Measurements from ENCODE around the gene HRH3. TPM values are rescaled to one million over a fixed set of nuclear protein-coding genes. Genes with fewer than 3 reads are reported as not detected.

The HRH3 gene
- total RNA-seq, 3 donors from 2014 or later (not counting 1 experiment from before 2014, with no cell fraction given), result not detected

DNA sequence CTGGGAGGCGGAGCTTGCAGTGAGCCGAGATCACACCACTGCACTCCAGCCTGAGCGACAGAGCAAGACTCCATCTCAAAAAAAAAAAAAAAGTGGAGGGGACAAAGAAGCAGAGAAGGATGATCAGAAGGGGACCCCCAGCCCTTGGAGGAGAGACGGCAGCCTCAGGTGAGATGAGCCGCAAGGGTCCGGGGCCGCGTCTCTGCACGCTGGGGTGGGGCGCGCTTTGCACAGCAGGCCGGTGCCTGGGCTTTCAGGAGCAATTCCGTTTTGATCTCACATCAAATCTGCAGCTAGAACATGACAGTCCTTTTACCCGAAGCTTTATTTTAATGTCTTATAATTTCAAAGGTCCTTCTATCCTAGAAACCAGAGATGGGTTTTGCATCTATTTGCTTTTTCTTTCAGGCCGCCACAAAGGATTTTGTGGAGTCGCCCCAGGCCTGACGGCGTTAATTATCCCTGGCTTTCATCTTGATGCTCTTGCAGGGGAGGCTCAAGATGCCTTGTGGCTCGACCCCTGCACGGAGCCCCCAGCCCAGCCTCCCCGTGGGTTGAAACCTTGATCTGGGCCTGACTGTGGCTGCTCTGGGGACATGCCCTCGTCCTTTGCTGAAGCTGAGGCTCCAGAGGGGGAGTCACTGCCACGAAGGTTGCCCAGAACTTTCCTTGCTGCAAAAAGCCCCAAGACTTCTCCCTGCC is 17.3 kb downstream of the HRH3 start:
- ATAC-seq (no peak), DNase-seq (no peak)
- H3K9me3 ChIP-seq (ENCODE audit: control insufficient read depth, insufficient read depth, low read length), result no peaks in the 10 kb centered on the region
- no peaks in the 10 kb centered on the region for H3K4me1 ChIP-seq (ENCODE audit: control insufficient read depth, insufficient read depth, low read length)
- WGBS (ENCODE audit: insufficient coverage), result 95% methylated on average over 23 of the region's 23 CpGs
- intact Hi-C loops (cut with micrococcal nuclease), result no loop called here
- H3K27me3 ChIP-seq (ENCODE audit: control insufficient read depth, insufficient read depth, low read length), result no peaks in the 10 kb centered on the region
- Mint-ChIP-seq H3K36me3 (no peaks in the 10 kb centered on the region), H3K4me1 (no peaks in the 10 kb centered on the region), H3K4me3 (no peak overlapping the region), H3K27ac (no peak overlapping the region), H3K9me3 (no peaks in the 10 kb centered on the region), H3K27me3 (ENCODE audit: low read depth in 2 of 2) (no peaks in the 10 kb centered on the region)
- H3K4me3 ChIP-seq (ENCODE audit: low read length), result no peak overlapping the region
- peaks cover 31% of the 10 kb centered on the region for H3K36me3 ChIP-seq (ENCODE audit: control insufficient read depth, insufficient read depth, low read length)
- TF ChIP-seq, protein P1, sequence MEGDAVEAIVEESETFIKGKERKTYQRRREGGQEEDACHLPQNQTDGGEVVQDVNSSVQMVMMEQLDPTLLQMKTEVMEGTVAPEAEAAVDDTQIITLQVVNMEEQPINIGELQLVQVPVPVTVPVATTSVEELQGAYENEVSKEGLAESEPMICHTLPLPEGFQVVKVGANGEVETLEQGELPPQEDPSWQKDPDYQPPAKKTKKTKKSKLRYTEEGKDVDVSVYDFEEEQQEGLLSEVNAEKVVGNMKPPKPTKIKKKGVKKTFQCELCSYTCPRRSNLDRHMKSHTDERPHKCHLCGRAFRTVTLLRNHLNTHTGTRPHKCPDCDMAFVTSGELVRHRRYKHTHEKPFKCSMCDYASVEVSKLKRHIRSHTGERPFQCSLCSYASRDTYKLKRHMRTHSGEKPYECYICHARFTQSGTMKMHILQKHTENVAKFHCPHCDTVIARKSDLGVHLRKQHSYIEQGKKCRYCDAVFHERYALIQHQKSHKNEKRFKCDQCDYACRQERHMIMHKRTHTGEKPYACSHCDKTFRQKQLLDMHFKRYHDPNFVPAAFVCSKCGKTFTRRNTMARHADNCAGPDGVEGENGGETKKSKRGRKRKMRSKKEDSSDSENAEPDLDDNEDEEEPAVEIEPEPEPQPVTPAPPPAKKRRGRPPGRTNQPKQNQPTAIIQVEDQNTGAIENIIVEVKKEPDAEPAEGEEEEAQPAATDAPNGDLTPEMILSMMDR (IDR thresholded peaks at IDR 0.05), result no peak
- no peak overlapping the region for H3K27ac ChIP-seq (ENCODE audit: low read length)

GRCh38 chr20:62202083-62202395 is 18.0 kb downstream of the HRH3 start:
- ATAC-seq, result no peak
- no peaks in the 10 kb centered on the region for H3K4me1 ChIP-seq (ENCODE audit: control insufficient read depth, insufficient read depth, low read length)
- no peaks in the 10 kb centered on the region for H3K27me3 ChIP-seq (ENCODE audit: control insufficient read depth, insufficient read depth, low read length)
- Mint-ChIP-seq H3K27ac (no peak overlapping the region), H3K4me1 (no peaks in the 10 kb centered on the region), H3K9me3 (no peaks in the 10 kb centered on the region), H3K27me3 (ENCODE audit: low read depth in 2 of 2) (no peaks in the 10 kb centered on the region), H3K36me3 (no peaks in the 10 kb centered on the region), H3K4me3 (no peak overlapping the region)
- H3K36me3 ChIP-seq (ENCODE audit: control insufficient read depth, insufficient read depth, low read length), result peaks cover 34% of the 10 kb centered on the region
- intact Hi-C loops (cut with micrococcal nuclease), result no loop called here
- no peaks in the 10 kb centered on the region for H3K9me3 ChIP-seq (ENCODE audit: control insufficient read depth, insufficient read depth, low read length)
- no peak overlapping the region for H3K4me3 ChIP-seq (ENCODE audit: low read length)
- no peak overlapping the region for H3K27ac ChIP-seq (ENCODE audit: low read length)
- TF ChIP-seq, protein P1 (IDR thresholded peaks at IDR 0.05), result no peak
- 71% methylated on average over 5 of the region's 5 CpGs for WGBS (ENCODE audit: insufficient coverage)
- no peak for DNase-seq

DNA sequence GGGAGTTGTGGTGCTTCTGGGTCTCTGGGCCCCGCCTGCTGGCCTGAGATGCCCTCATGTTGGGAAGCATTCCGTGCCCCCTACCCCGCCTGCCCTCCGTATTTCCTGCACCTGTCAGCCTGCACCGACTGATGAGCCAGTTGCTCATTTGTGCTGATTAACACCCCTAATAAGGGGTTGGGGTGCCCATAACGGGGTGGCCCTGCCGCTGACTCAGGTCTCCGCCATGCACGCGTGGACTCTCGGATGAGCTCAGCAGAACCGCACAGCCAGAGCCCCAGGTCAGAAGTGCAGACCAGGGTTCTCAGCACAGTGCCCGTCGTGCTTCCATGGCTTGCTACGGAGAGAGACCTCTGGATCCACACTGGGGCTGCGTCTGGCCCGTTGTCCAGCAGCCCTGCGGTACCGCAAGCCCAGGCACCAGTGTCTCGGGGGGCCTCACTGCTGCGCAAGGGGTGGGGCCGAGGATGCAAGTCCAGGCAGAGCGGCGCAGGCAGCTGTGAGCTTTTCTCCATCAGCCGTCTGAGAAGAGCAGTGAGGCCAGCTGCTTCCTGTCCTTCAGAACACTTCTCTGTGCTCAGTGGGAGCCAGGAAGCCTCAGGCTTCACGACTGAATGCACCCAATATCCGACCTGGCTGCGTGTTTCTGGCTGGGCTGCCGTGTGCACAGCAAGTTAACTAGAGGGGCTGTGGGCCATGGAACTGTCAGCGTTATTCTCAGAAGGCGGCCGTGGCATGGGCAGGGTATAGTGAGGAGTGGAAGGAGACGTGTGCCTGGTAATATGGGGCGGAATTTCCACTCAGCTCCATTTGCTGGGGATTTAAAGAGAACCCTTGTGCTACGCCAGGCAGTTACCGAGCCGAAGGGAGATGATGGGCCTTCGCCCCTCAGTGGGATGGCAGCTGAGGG is 18.6 kb downstream of the HRH3 start:
- Histone ChIP-seq H3K4me1 (ENCODE audit: control insufficient read depth, insufficient read depth, low read length) (no peaks in the 10 kb centered on the region), H3K27ac (ENCODE audit: low read length) (no peak overlapping the region), H3K36me3 (ENCODE audit: control insufficient read depth, insufficient read depth, low read length) (peaks cover 35% of the 10 kb centered on the region), H3K4me3 (ENCODE audit: low read length) (no peak overlapping the region), H3K27me3 (ENCODE audit: control insufficient read depth, insufficient read depth, low read length) (no peaks in the 10 kb centered on the region), H3K9me3 (ENCODE audit: control insufficient read depth, insufficient read depth, low read length) (no peaks in the 10 kb centered on the region)
- Mint-ChIP-seq H3K27me3 (ENCODE audit: low read depth in 2 of 2) (no peaks in the 10 kb centered on the region), H3K27ac (no peak overlapping the region), H3K9me3 (no peaks in the 10 kb centered on the region), H3K36me3 (no peaks in the 10 kb centered on the region), H3K4me3 (no peak overlapping the region), H3K4me1 (no peaks in the 10 kb centered on the region)
- intact Hi-C loops (cut with micrococcal nuclease), result no loop called here
- ATAC-seq, result no peak
- WGBS (ENCODE audit: insufficient coverage), result 83% methylated on average over 38 of the region's 38 CpGs
- TF ChIP-seq, protein P1 (IDR thresholded peaks at IDR 0.05), result no peak
- no peak for DNase-seq

Measured in natural killer cell (primary cell).